DMS153 (cell line): ENCODE results near the gene PDGFRA.
"Not testable (repeated sequence)": the region's sequence is repeated elsewhere in the genome, so short reads cannot be mapped to it uniquely, and the experiment has no call there.

Experiments used
- DNase-seq: peaks from one replicate; lab custom pipeline; 2025; lab: John Stamatoyannopoulos, UW

Gene PDGFRA

GRCh38 chr4:54227256-54228055, 1.6 kb upstream of the PDGFRA start:
- DNase-seq: no peak

- DNase-seq: peak; percentile 29
Measured at GRCh38 chr4:54228056-54228527, 1.0 kb upstream of the PDGFRA start.

GRCh38 chr4:54228546-54228945, 547 bp upstream of the PDGFRA start:
- DNase-seq: no peak

GRCh38 chr4:54229631-54230483, 764 bp downstream of the PDGFRA start:
- DNase-seq: no peak

GRCh38 chr4:54230484-54231418, 1.7 kb downstream of the PDGFRA start:
- no peak for DNase-seq

- DNase-seq: no peak
Measured at GRCh38 chr4:54231419-54231767, 2.3 kb downstream of the PDGFRA start.

GRCh38 chr4:54231768-54232688, 2.9 kb downstream of the PDGFRA start:
- no peak for DNase-seq

GRCh38 chr4:54233277-54233696, 4.2 kb downstream of the PDGFRA start:
- DNase-seq: peak; percentile 51

- DNase-seq: peak; percentile 62
Measured at GRCh38 chr4:54233697-54234496, 4.8 kb downstream of the PDGFRA start.

GRCh38 chr4:54234497-54235205, 5.6 kb downstream of the PDGFRA start:
- no peak for DNase-seq

- DNase-seq: not testable (repeated sequence)
Measured at GRCh38 chr4:54236316-54236715, 7.2 kb downstream of the PDGFRA start.

GRCh38 chr4:54237770-54238169, 8.7 kb downstream of the PDGFRA start:
- no peak for DNase-seq

GRCh38 chr4:54238389-54238788, 9.3 kb downstream of the PDGFRA start:
- DNase-seq: no peak

- not testable (repeated sequence) for DNase-seq
Measured at GRCh38 chr4:54241268-54241823, 12.3 kb downstream of the PDGFRA start.

- DNase-seq: not testable (repeated sequence)
Measured at GRCh38 chr4:54243541-54243940, 14.4 kb downstream of the PDGFRA start.

- not testable (repeated sequence) for DNase-seq
Measured at GRCh38 chr4:54252312-54252711, 23.2 kb downstream of the PDGFRA start.

- no peak for DNase-seq
Measured at GRCh38 chr4:54254116-54254914, 25.2 kb downstream of the PDGFRA start.

GRCh38 chr4:54254915-54255246, 25.8 kb downstream of the PDGFRA start:
- no peak for DNase-seq
